Parathyroid adenoma (tissue), 2 donors: ENCODE data around the gene ASB13.

Experiments used
- H2AFZ ChIP-seq: fragments of 300-600 bp; sonication (generic); one replicate; pipeline ENCODE4 v1.7.0; 2017; ENCODE audit warnings: antibody characterized with exemption, mild to moderate bottlenecking
- H3K27ac ChIP-seq: fragments of 300-600 bp; sonication (generic); one replicate; pipeline ENCODE4 v1.7.0; 2017
- H3K27me3 ChIP-seq: fragments of 300-600 bp; sonication (generic); one replicate; pipeline ENCODE4 v1.7.0; 2017; ENCODE audit warnings: low read length; ENCODE audit not compliant: control insufficient read depth, insufficient read depth
- H3K36me3 ChIP-seq: fragments of 300-600 bp; sonication (generic); one replicate; pipeline ENCODE4 v1.7.0; 2017; ENCODE audit warnings: low read length; ENCODE audit not compliant: control insufficient read depth, insufficient read depth
- H3K4me1 ChIP-seq: fragments of 300-600 bp; sonication (generic); one replicate; pipeline ENCODE4 v1.7.0; 2017; ENCODE audit warnings: control low read depth
- H3K4me2 ChIP-seq: fragments of 300-600 bp; sonication (generic); one replicate; pipeline ENCODE4 v1.7.0; 2017; ENCODE audit warnings: low read length
- H3K4me3 ChIP-seq: fragments of 300-600 bp; sonication (generic); one replicate; pipeline ENCODE4 v1.7.0; 2017; ENCODE audit warnings: low read depth, low read length
- H3K79me2 ChIP-seq: fragments of 300-600 bp; sonication (generic); one replicate; pipeline ENCODE4 v1.7.0; 2017; ENCODE audit warnings: control low read depth
- H3K9ac ChIP-seq: fragments of 300-600 bp; sonication (generic); one replicate; pipeline ENCODE4 v1.7.0; 2017; ENCODE audit warnings: mild to moderate bottlenecking
- H3K9me3 ChIP-seq: fragments of 300-600 bp; sonication (generic); one replicate; pipeline ENCODE4 v1.7.0; 2017; ENCODE audit warnings: low read length; ENCODE audit not compliant: control insufficient read depth
- TF ChIP-seq, protein P1 (sequence below): fragments of 300-600 bp; sonication (generic); IDR thresholded peaks from one replicate; pipeline ENCODE4 v1.7.0; 2017; ENCODE audit warnings: antibody characterized with exemption, mild to moderate bottlenecking
- donor health status: primary hyperparathyroidism.

The ASB13 gene

DNA sequence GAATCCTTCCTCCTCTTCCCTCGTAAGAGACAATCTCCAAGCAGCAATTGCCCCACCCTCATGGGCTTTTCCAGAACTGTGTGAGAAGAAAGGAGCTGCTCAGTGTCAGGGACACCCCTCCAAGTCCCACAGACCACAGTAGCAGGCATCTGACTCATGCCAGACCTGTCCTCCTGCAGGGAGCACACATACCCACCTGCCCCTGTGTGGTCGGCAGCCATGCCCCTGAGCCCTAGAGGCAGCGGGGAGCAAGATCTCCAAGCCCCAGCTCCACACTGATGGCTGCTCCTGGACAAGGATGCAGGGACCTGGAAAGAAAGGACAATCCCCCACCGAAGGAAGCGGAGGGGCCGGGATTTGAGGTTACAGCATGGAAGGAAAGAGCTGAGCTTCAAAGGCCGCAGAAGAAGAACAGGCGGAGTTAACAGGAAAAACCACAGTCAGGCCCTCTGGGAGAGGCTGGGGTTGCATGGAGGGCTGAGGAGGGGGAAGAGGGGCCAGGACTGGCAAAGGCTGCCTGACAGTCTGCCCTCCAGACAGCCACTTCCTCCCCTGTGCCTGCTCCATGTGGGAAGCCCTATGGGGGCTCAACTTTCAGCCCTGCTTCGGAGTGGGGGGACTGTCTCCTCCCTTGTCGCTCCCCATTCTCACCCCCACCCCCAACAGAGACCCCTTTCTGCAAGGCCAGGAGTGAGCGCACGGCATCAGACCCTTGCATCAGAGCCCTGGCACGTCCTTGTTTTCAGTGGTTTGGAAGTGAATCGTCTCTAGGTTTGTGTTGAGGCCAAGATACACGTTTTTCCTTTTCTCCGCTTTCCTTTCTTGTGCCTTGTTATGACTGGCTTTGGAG is 46.8 kb downstream of the ASB13 start:
- H3K4me3 ChIP-seq, result no peak overlapping the region
- H3K27ac ChIP-seq, result no peak overlapping the region

DNA sequence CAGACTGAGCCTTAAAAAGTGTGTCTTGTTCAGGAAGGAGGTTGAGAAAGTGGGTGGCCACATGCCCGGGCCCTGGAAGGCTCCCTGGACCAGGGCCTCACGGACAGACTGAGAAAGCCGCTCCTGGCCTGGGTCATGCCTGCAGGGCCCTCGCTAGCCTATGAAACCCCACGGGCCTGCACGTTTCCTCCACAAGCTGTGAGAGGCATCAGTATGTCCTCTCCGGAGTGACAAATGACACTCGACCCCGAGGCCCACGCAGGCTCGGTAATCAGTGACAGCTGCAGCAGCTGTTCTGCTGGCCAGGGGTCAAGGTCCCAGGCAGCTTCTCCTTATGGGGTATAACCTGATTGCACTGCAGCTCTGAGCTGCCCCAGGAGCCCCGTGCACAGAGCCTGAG is 47.6 kb downstream of the ASB13 start:
- no peaks in the 10 kb centered on the region for H3K9me3 ChIP-seq
- no peak overlapping the region for H3K4me2 ChIP-seq
- peaks cover 2% of the 10 kb centered on the region for H3K4me1 ChIP-seq
- TF ChIP-seq, protein P1, sequence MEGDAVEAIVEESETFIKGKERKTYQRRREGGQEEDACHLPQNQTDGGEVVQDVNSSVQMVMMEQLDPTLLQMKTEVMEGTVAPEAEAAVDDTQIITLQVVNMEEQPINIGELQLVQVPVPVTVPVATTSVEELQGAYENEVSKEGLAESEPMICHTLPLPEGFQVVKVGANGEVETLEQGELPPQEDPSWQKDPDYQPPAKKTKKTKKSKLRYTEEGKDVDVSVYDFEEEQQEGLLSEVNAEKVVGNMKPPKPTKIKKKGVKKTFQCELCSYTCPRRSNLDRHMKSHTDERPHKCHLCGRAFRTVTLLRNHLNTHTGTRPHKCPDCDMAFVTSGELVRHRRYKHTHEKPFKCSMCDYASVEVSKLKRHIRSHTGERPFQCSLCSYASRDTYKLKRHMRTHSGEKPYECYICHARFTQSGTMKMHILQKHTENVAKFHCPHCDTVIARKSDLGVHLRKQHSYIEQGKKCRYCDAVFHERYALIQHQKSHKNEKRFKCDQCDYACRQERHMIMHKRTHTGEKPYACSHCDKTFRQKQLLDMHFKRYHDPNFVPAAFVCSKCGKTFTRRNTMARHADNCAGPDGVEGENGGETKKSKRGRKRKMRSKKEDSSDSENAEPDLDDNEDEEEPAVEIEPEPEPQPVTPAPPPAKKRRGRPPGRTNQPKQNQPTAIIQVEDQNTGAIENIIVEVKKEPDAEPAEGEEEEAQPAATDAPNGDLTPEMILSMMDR, result no peak
- H3K79me2 ChIP-seq, result no peaks in the 10 kb centered on the region
- H3K27me3 ChIP-seq, result no peaks in the 10 kb centered on the region
- H2AFZ ChIP-seq, result no peak overlapping the region
- H3K4me3 ChIP-seq, result no peak overlapping the region
- no peaks in the 10 kb centered on the region for H3K36me3 ChIP-seq
- H3K9ac ChIP-seq, result no peak overlapping the region
- H3K27ac ChIP-seq, result no peak overlapping the region

More for the DNA sequence above, 46.8 kb downstream of the ASB13 start:
- H3K4me1 ChIP-seq, result peaks cover 2% of the 10 kb centered on the region
- H3K9ac ChIP-seq, result no peak overlapping the region
- no peaks in the 10 kb centered on the region for H3K27me3 ChIP-seq
- no peak overlapping the region for H3K4me2 ChIP-seq
- no peak overlapping the region for H2AFZ ChIP-seq
- no peaks in the 10 kb centered on the region for H3K9me3 ChIP-seq
- no peaks in the 10 kb centered on the region for H3K79me2 ChIP-seq
- no peaks in the 10 kb centered on the region for H3K36me3 ChIP-seq
- TF ChIP-seq, protein P1, result no peak

DNA sequence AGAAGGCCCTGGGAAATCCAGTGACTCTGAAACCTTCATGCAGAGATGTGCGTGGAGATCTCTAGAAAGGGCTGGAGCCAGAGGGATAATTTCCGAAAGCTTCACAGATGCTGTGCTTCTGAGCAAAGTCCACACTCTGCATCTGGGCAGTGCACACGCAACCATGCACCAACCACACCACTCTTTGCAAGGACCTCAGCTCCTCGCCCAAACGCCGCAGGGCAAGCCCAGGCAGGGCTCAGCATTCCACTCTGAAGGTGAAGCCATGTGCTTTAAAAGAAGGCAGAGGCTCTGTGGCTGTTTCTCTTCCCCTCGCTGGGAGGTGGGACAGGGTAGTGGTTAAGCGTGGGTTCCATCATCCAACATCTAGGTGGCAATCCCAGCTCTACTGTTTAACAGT is 48.4 kb downstream of the ASB13 start:
- Histone ChIP-seq H3K4me2 (no peak overlapping the region), H2AFZ (no peak overlapping the region), H3K27ac (no peak overlapping the region), H3K9ac (no peak overlapping the region), H3K9me3 (no peaks in the 10 kb centered on the region), H3K4me1 (no peaks in the 10 kb centered on the region), H3K4me3 (no peak overlapping the region), H3K27me3 (no peaks in the 10 kb centered on the region), H3K79me2 (no peaks in the 10 kb centered on the region), H3K36me3 (no peaks in the 10 kb centered on the region)
- TF ChIP-seq, protein P1, result no peak

DNA sequence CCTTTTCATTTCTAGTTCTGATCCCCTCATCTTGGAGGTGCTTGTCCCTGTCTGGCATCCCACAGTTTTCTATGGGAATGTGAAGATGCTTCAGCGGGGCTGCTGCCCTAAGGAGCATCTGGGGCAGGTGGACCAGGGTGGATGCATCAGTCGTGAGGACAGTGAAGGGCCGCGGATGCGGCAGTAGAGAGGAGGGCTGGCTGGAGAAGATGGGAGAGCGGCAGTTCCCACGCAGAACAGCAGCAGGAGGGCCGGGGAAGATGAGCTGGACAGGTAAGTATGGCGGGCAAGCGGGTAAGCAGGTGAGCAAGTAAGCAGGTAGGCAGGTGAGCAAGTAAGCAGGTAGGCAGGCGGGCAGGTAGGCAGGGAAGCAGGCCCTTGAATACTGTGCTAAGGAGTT is 48.9 kb downstream of the ASB13 start:
- Histone ChIP-seq H3K4me2 (no peak overlapping the region), H3K4me3 (no peak overlapping the region), H3K27ac (no peak overlapping the region), H2AFZ (no peak overlapping the region), H3K9me3 (no peaks in the 10 kb centered on the region), H3K79me2 (no peaks in the 10 kb centered on the region), H3K4me1 (no peaks in the 10 kb centered on the region), H3K9ac (no peak overlapping the region), H3K36me3 (no peaks in the 10 kb centered on the region), H3K27me3 (no peaks in the 10 kb centered on the region)
- TF ChIP-seq, protein P1, result no peak

DNA sequence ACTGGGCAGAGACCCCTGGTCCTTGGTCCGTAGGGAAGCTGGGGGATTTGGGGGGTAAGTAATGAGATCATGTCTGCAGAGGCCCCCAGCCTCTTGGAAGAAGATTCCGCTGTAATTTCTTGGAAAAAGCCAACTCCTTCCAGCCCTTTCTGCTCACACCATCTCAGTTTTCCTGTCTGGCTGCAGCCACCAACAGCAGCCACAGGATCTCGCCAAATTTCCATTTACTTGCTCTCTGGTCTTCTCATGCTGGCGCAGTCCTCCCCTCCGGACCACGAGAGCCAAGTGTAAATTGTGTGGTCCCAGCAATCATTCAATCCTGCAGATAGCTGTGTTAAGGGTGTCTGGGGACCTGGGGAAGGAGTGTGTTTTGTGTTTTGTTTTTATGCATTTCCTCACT is 49.6 kb downstream of the ASB13 start:
- H3K9ac ChIP-seq, result no peak overlapping the region
- no peak overlapping the region for H2AFZ ChIP-seq
- H3K9me3 ChIP-seq, result no peaks in the 10 kb centered on the region
- H3K27ac ChIP-seq, result no peak overlapping the region
- no peak overlapping the region for H3K4me3 ChIP-seq
- no peaks in the 10 kb centered on the region for H3K4me1 ChIP-seq
- no peaks in the 10 kb centered on the region for H3K36me3 ChIP-seq
- no peak overlapping the region for H3K4me2 ChIP-seq
- no peaks in the 10 kb centered on the region for H3K27me3 ChIP-seq
- H3K79me2 ChIP-seq, result no peaks in the 10 kb centered on the region
- TF ChIP-seq, protein P1, result no peak
